ENCODE measurements around the gene GMEB2.

GMEB2 gene

GRCh38 chr20:63539092-63539430, 87.8 kb downstream of the GMEB2 start:
- DNase-seq (ENCODE audit: low spot score): no peak
- TF ChIP-seq CTCF (IDR thresholded peaks at IDR 0.05; ENCODE audit: extremely low read depth, missing control alignments): no peak

GRCh38 chr20:63538204-63539091, 88.5 kb downstream of the GMEB2 start:
- peak; percentile 34 for TF ChIP-seq CTCF (IDR thresholded peaks at IDR 0.05; ENCODE audit: extremely low read depth, missing control alignments)
- DNase-seq (ENCODE audit: low spot score): no peak

Measured in GM20000 (cell line).